Panc1 (cell line): ENCODE data around the gene FHAD1. TPM values are rescaled to one million over a fixed set of nuclear protein-coding genes. Genes with fewer than 3 reads are reported as not detected.

Experiments
- ATAC-seq: fragments of 200-7000 bp; cut with Tn5 transposase; 2 replicates; pipeline ENCODE4 v1.9.1; 2020; ENCODE audit warnings: mild to moderate bottlenecking, moderate library complexity
- BruUV-seq: library from RNA; stranded (reverse); fragments of 400-500 nt; replicated peaks from 2 replicates; lab custom pipeline; 2021; lab: Mats Ljungman, UMichigan
- CTCF ChIA-PET: fragments of 300-600 bp; sonication (Branson Sonifier 250); formaldehyde crosslinking; loops from one replicate; lab custom pipeline; 2022; ENCODE audit warnings: antibody characterized with exemption; lab: Charles Lee
- POLR2A ChIA-PET: fragments of 300-600 bp; sonication (Branson Sonifier 250); formaldehyde crosslinking; loops from one replicate; lab custom pipeline; 2022; ENCODE audit warnings: antibody characterized with exemption; lab: Charles Lee
- DNase-seq: peaks from one replicate; pipeline ENCODE4 v3.0.0-alpha.2; 2010; ENCODE audit warnings: low read depth, low spot score
- H3K27ac ChIP-seq: 2 replicates; pipeline ENCODE4 v1.5.1; 2011; ENCODE audit warnings: mild to moderate bottlenecking, low read length, inconsistent platforms
- H3K27me3 ChIP-seq: fragments of 200-500 bp; sonication (Bioruptor generic); 2 replicates; pipeline ENCODE4 v1.6.0; 2014; ENCODE audit warnings: low read length, inconsistent platforms; ENCODE audit not compliant: control insufficient read depth, insufficient read depth
- H3K36me3 ChIP-seq: fragments of 200-500 bp; sonication (Bioruptor generic); 2 replicates; pipeline ENCODE4 v1.5.1; 2014; ENCODE audit warnings: inconsistent platforms, mild to moderate bottlenecking, low read length, moderate library complexity; ENCODE audit not compliant: control insufficient read depth, insufficient read depth
- H3K4me1 ChIP-seq: 2 replicates; pipeline ENCODE4 v1.5.1; 2011; ENCODE audit warnings: inconsistent platforms, mild to moderate bottlenecking, low read length, moderate library complexity; ENCODE audit not compliant: control insufficient read depth, insufficient read depth
- H3K4me3 ChIP-seq, 2 experiments: 2 replicates each; pipeline ENCODE4 v1.5.1; 2011 to 2012; ENCODE audit warnings: low read depth in 2 of 2, low read length in 2 of 2, mild to moderate bottlenecking in 2 of 2, inconsistent platforms in 1 of 2, moderate library complexity in 1 of 2
- H3K9me3 ChIP-seq: fragments of 200-500 bp; sonication (Bioruptor generic); 2 replicates; pipeline ENCODE4 v1.5.1; 2014; ENCODE audit warnings: low read depth, mild to moderate bottlenecking, inconsistent platforms, low read length, moderate library complexity; ENCODE audit not compliant: control insufficient read depth, insufficient read depth
- POLR2AphosphoS5 ChIP-seq: IDR thresholded peaks from 2 replicates; pipeline ENCODE4 v1.6.1; 2012; ENCODE audit warnings: mild to moderate bottlenecking, low read depth, low read length, moderate library complexity
- SIN3A ChIP-seq: IDR thresholded peaks from 2 replicates; pipeline ENCODE4 v1.6.1; 2012; ENCODE audit warnings: low read depth, mild to moderate bottlenecking, low read length, moderate library complexity, borderline replicate concordance; ENCODE audit not compliant: insufficient read depth
- TCF7L2 ChIP-seq: IDR thresholded peaks from 2 replicates; pipeline ENCODE4 v1.6.1; 2011; ENCODE audit warnings: mild to moderate bottlenecking, low read depth, low read length, inconsistent platforms
- in situ Hi-C: cut with HindIII; loops from 2 replicates; pipeline ENCODE4 v1.10.0; 2016; ENCODE audit warnings: low sequenced_read_pairs, low pct_unique_long_range_greater_than_20kb
- intact Hi-C: fragments of 100-400 bp; cut with micrococcal nuclease; formaldehyde crosslinking; loops from one replicate; pipeline ENCODE4 v1.10.0; 2022; ENCODE audit not compliant: unreplicated experiment
- total RNA-seq: library from RNA; stranded (reverse); gene quantifications from one replicate; pipeline ENCODE4 v1.2.1, GENCODE V29; 2021; ENCODE audit not compliant: unreplicated experiment
- TF ChIP-seq, protein P1 (sequence below), 2 experiments: IDR thresholded peaks; 2 replicates each; pipeline ENCODE4 v1.6.1; 2011 to 2012; ENCODE audit warnings: low read depth in 2 of 2, control low read depth in 1 of 2, low read length in 1 of 2, mild to moderate bottlenecking in 1 of 2, moderate library complexity in 1 of 2; ENCODE audit not compliant: insufficient read depth in 1 of 2
- TF ChIP-seq, protein P2 (sequence below): fragments of 450-650 bp; IDR thresholded peaks from 2 replicates; pipeline ENCODE4 v1.5.1; 2017; ENCODE audit warnings: mild to moderate bottlenecking

Gene FHAD1
- total RNA-seq, 1 experiment from 2014 or later = 0.23 TPM

GRCh38 chr1:15445390-15446122 lies 198.5 kb downstream of the FHAD1 start:
- no peak overlapping the region for H3K4me3 ChIP-seq
- in situ Hi-C loops = no loop called here
- ChIA-PET CTCF (no interaction called here), POLR2A (no interaction called here)
- TF ChIP-seq, protein P1, sequence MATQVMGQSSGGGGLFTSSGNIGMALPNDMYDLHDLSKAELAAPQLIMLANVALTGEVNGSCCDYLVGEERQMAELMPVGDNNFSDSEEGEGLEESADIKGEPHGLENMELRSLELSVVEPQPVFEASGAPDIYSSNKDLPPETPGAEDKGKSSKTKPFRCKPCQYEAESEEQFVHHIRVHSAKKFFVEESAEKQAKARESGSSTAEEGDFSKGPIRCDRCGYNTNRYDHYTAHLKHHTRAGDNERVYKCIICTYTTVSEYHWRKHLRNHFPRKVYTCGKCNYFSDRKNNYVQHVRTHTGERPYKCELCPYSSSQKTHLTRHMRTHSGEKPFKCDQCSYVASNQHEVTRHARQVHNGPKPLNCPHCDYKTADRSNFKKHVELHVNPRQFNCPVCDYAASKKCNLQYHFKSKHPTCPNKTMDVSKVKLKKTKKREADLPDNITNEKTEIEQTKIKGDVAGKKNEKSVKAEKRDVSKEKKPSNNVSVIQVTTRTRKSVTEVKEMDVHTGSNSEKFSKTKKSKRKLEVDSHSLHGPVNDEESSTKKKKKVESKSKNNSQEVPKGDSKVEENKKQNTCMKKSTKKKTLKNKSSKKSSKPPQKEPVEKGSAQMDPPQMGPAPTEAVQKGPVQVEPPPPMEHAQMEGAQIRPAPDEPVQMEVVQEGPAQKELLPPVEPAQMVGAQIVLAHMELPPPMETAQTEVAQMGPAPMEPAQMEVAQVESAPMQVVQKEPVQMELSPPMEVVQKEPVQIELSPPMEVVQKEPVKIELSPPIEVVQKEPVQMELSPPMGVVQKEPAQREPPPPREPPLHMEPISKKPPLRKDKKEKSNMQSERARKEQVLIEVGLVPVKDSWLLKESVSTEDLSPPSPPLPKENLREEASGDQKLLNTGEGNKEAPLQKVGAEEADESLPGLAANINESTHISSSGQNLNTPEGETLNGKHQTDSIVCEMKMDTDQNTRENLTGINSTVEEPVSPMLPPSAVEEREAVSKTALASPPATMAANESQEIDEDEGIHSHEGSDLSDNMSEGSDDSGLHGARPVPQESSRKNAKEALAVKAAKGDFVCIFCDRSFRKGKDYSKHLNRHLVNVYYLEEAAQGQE (IDR thresholded peaks at IDR 0.05; ENCODE audit: insufficient read depth in 1 of 2, low read depth in 2 of 2, low read length in 1 of 2) = no peak
- no peak for TF ChIP-seq TCF7L2
- no peak for TF ChIP-seq SIN3A
- no peak for TF ChIP-seq POLR2AphosphoS5
- TF ChIP-seq, protein P2, sequence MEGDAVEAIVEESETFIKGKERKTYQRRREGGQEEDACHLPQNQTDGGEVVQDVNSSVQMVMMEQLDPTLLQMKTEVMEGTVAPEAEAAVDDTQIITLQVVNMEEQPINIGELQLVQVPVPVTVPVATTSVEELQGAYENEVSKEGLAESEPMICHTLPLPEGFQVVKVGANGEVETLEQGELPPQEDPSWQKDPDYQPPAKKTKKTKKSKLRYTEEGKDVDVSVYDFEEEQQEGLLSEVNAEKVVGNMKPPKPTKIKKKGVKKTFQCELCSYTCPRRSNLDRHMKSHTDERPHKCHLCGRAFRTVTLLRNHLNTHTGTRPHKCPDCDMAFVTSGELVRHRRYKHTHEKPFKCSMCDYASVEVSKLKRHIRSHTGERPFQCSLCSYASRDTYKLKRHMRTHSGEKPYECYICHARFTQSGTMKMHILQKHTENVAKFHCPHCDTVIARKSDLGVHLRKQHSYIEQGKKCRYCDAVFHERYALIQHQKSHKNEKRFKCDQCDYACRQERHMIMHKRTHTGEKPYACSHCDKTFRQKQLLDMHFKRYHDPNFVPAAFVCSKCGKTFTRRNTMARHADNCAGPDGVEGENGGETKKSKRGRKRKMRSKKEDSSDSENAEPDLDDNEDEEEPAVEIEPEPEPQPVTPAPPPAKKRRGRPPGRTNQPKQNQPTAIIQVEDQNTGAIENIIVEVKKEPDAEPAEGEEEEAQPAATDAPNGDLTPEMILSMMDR = no peak
- H3K4me1 ChIP-seq = no peaks in the 10 kb centered on the region
- DNase-seq (no peak), ATAC-seq (no peak)
- no peak overlapping the region for H3K27ac ChIP-seq
- H3K36me3 ChIP-seq = no peaks in the 10 kb centered on the region
- no TSS peak for BruUV-seq
- intact Hi-C loops = no loop called here
- no peaks in the 10 kb centered on the region for H3K9me3 ChIP-seq
- no peaks in the 10 kb centered on the region for H3K27me3 ChIP-seq

DNA sequence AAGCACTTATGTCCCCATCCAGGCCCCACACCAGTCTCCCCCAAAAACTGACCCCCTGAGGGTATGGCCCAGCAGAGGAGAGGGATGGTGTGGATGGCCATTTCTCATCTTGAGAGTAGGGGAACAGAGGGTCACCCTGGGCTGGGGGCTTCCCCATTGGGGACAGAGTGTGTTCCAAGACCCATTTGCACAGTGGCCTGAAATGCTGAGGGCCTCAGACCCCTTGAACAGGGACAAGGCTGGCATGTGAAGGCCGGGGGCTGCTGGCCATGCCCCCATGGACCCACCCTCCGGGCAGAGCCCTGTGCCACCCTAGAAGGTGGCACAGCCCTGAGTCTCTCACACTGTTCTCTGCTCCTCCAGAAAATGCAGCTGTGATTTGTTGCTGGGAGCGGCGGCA lies 199.2 kb downstream of the FHAD1 start:
- DNase-seq (no peak), ATAC-seq (no peak)
- H3K27ac ChIP-seq = no peak overlapping the region
- in situ Hi-C loops (no loop called here), intact Hi-C loops (no loop called here)
- no peaks in the 10 kb centered on the region for H3K27me3 ChIP-seq
- H3K9me3 ChIP-seq = no peaks in the 10 kb centered on the region
- no peaks in the 10 kb centered on the region for H3K36me3 ChIP-seq
- no peaks in the 10 kb centered on the region for H3K4me1 ChIP-seq
- BruUV-seq = no TSS peak
- H3K4me3 ChIP-seq = no peak overlapping the region
- TF ChIP-seq, protein P1 (IDR thresholded peaks at IDR 0.05; ENCODE audit: insufficient read depth in 1 of 2, low read depth in 2 of 2, low read length in 1 of 2) = no peak
- TF ChIP-seq SIN3A (no peak), TCF7L2 (no peak), POLR2AphosphoS5 (no peak)
- TF ChIP-seq, protein P2 = no peak
- ChIA-PET CTCF (no interaction called here), POLR2A (no interaction called here)
